Measurements from ENCODE around the gene MYO10.
"Not testable (repeated sequence)": the region's sequence is repeated elsewhere in the genome, so short reads cannot be mapped to it uniquely, and the experiment has no call there.

Gene MYO10

GRCh38 chr5:16656561-16657191 lies 279.4 kb downstream of the MYO10 start:
- H3K27ac ChIP-seq (ENCODE audit: low read length), result no peak overlapping the region
- H3K4me1 ChIP-seq (ENCODE audit: control insufficient read depth, insufficient read depth, low read length), result no peaks in the 10 kb centered on the region
- no peak overlapping the region for H3K4me3 ChIP-seq (ENCODE audit: low read length in 2 of 2)
- H3K27me3 ChIP-seq (ENCODE audit: control insufficient read depth in 1 of 2, insufficient read depth in 2 of 2, low read length in 2 of 2), result no peaks in the 10 kb centered on the region
- H3K9ac ChIP-seq (ENCODE audit: low read length in 2 of 2), result no peak overlapping the region
- no peaks in the 10 kb centered on the region for H3K36me3 ChIP-seq (ENCODE audit: control insufficient read depth in 2 of 2, insufficient read depth in 2 of 2, low read length in 2 of 2)
- peaks cover 4% of the 10 kb centered on the region in 2 donors for H3K9me3 ChIP-seq (ENCODE audit: control insufficient read depth in 2 of 2, low read length in 2 of 2)

GRCh38 chr5:16654647-16655334 lies 281.3 kb downstream of the MYO10 start:
- no peak overlapping the region for H3K27ac ChIP-seq (ENCODE audit: low read length)
- no peak overlapping the region for H3K4me3 ChIP-seq (ENCODE audit: low read length in 2 of 2)
- H3K27me3 ChIP-seq (ENCODE audit: control insufficient read depth in 1 of 2, insufficient read depth in 2 of 2, low read length in 2 of 2), result no peaks in the 10 kb centered on the region
- H3K36me3 ChIP-seq (ENCODE audit: control insufficient read depth in 2 of 2, insufficient read depth in 2 of 2, low read length in 2 of 2), result no peaks in the 10 kb centered on the region
- no peaks in the 10 kb centered on the region for H3K4me1 ChIP-seq (ENCODE audit: control insufficient read depth, insufficient read depth, low read length)
- H3K9ac ChIP-seq (ENCODE audit: low read length in 2 of 2), result no peak overlapping the region
- H3K9me3 ChIP-seq (ENCODE audit: control insufficient read depth in 2 of 2, low read length in 2 of 2), result peaks cover 4% of the 10 kb centered on the region in 2 donors

GRCh38 chr5:16648739-16649138 lies 287.3 kb downstream of the MYO10 start:
- H3K4me1 ChIP-seq (ENCODE audit: control insufficient read depth, insufficient read depth, low read length); H3K4me3 ChIP-seq (ENCODE audit: low read length in 2 of 2); H3K36me3 ChIP-seq (ENCODE audit: control insufficient read depth in 2 of 2, insufficient read depth in 2 of 2, low read length in 2 of 2); H3K27me3 ChIP-seq (ENCODE audit: control insufficient read depth in 1 of 2, insufficient read depth in 2 of 2, low read length in 2 of 2); H3K27ac ChIP-seq (ENCODE audit: low read length); H3K9me3 ChIP-seq (ENCODE audit: control insufficient read depth in 2 of 2, low read length in 2 of 2); H3K9ac ChIP-seq (ENCODE audit: low read length in 2 of 2): not testable (repeated sequence)

GRCh38 chr5:16644301-16644889 lies 291.7 kb downstream of the MYO10 start:
- Histone ChIP-seq H3K27me3 (ENCODE audit: control insufficient read depth in 1 of 2, insufficient read depth in 2 of 2, low read length in 2 of 2) (no peaks in the 10 kb centered on the region), H3K4me1 (ENCODE audit: control insufficient read depth, insufficient read depth, low read length) (no peaks in the 10 kb centered on the region), H3K36me3 (ENCODE audit: control insufficient read depth in 2 of 2, insufficient read depth in 2 of 2, low read length in 2 of 2) (no peaks in the 10 kb centered on the region), H3K27ac (ENCODE audit: low read length) (no peak overlapping the region), H3K4me3 (ENCODE audit: low read length in 2 of 2) (no peak overlapping the region), H3K9ac (ENCODE audit: low read length in 2 of 2) (no peak overlapping the region), H3K9me3 (ENCODE audit: control insufficient read depth in 2 of 2, low read length in 2 of 2) (peaks cover 0 to 6% of the 10 kb centered on the region in 2 donors)

- Histone ChIP-seq H3K4me3 (ENCODE audit: low read length in 2 of 2) (no peak overlapping the region), H3K9ac (ENCODE audit: low read length in 2 of 2) (no peak overlapping the region), H3K9me3 (ENCODE audit: control insufficient read depth in 2 of 2, low read length in 2 of 2) (peaks cover 0 to 6% of the 10 kb centered on the region in 2 donors), H3K27ac (ENCODE audit: low read length) (no peak overlapping the region), H3K27me3 (ENCODE audit: control insufficient read depth in 1 of 2, insufficient read depth in 2 of 2, low read length in 2 of 2) (no peaks in the 10 kb centered on the region), H3K36me3 (ENCODE audit: control insufficient read depth in 2 of 2, insufficient read depth in 2 of 2, low read length in 2 of 2) (no peaks in the 10 kb centered on the region), H3K4me1 (ENCODE audit: control insufficient read depth, insufficient read depth, low read length) (no peaks in the 10 kb centered on the region)
Measured at GRCh38 chr5:16642867-16643266, 293.2 kb downstream of the MYO10 start.

- Histone ChIP-seq H3K36me3 (ENCODE audit: control insufficient read depth in 2 of 2, insufficient read depth in 2 of 2, low read length in 2 of 2) (no peaks in the 10 kb centered on the region), H3K9ac (ENCODE audit: low read length in 2 of 2) (no peak overlapping the region), H3K4me3 (ENCODE audit: low read length in 2 of 2) (no peak overlapping the region), H3K4me1 (ENCODE audit: control insufficient read depth, insufficient read depth, low read length) (no peaks in the 10 kb centered on the region), H3K9me3 (ENCODE audit: control insufficient read depth in 2 of 2, low read length in 2 of 2) (peaks cover 0 to 6% of the 10 kb centered on the region in 2 donors), H3K27me3 (ENCODE audit: control insufficient read depth in 1 of 2, insufficient read depth in 2 of 2, low read length in 2 of 2) (no peaks in the 10 kb centered on the region), H3K27ac (ENCODE audit: low read length) (no peak overlapping the region)
Measured at GRCh38 chr5:16639206-16639605, 296.9 kb downstream of the MYO10 start.

- H3K27me3 ChIP-seq (ENCODE audit: control insufficient read depth in 1 of 2, insufficient read depth in 2 of 2, low read length in 2 of 2), result no peaks in the 10 kb centered on the region
- H3K4me1 ChIP-seq (ENCODE audit: control insufficient read depth, insufficient read depth, low read length), result no peaks in the 10 kb centered on the region
- no peak overlapping the region for H3K4me3 ChIP-seq (ENCODE audit: low read length in 2 of 2)
- H3K9ac ChIP-seq (ENCODE audit: low read length in 2 of 2), result no peak overlapping the region
- no peaks in the 10 kb centered on the region for H3K36me3 ChIP-seq (ENCODE audit: control insufficient read depth in 2 of 2, insufficient read depth in 2 of 2, low read length in 2 of 2)
- no peaks in the 10 kb centered on the region for H3K9me3 ChIP-seq (ENCODE audit: control insufficient read depth in 2 of 2, low read length in 2 of 2)
- H3K27ac ChIP-seq (ENCODE audit: low read length), result no peak overlapping the region
Measured at GRCh38 chr5:16628376-16628775, 307.7 kb downstream of the MYO10 start.

GRCh38 chr5:16626696-16627264 lies 309.3 kb downstream of the MYO10 start:
- Histone ChIP-seq H3K4me3 (ENCODE audit: low read length in 2 of 2) (no peak overlapping the region), H3K36me3 (ENCODE audit: control insufficient read depth in 2 of 2, insufficient read depth in 2 of 2, low read length in 2 of 2) (no peaks in the 10 kb centered on the region), H3K9me3 (ENCODE audit: control insufficient read depth in 2 of 2, low read length in 2 of 2) (no peaks in the 10 kb centered on the region), H3K4me1 (ENCODE audit: control insufficient read depth, insufficient read depth, low read length) (no peaks in the 10 kb centered on the region), H3K27me3 (ENCODE audit: control insufficient read depth in 1 of 2, insufficient read depth in 2 of 2, low read length in 2 of 2) (no peaks in the 10 kb centered on the region), H3K27ac (ENCODE audit: low read length) (no peak overlapping the region), H3K9ac (ENCODE audit: low read length in 2 of 2) (no peak overlapping the region)

- Histone ChIP-seq H3K36me3 (ENCODE audit: control insufficient read depth in 2 of 2, insufficient read depth in 2 of 2, low read length in 2 of 2) (no peaks in the 10 kb centered on the region), H3K4me3 (ENCODE audit: low read length in 2 of 2) (no peak overlapping the region), H3K4me1 (ENCODE audit: control insufficient read depth, insufficient read depth, low read length) (no peaks in the 10 kb centered on the region), H3K27ac (ENCODE audit: low read length) (no peak overlapping the region), H3K9me3 (ENCODE audit: control insufficient read depth in 2 of 2, low read length in 2 of 2) (no peaks in the 10 kb centered on the region), H3K9ac (ENCODE audit: low read length in 2 of 2) (no peak overlapping the region), H3K27me3 (ENCODE audit: control insufficient read depth in 1 of 2, insufficient read depth in 2 of 2, low read length in 2 of 2) (no peaks in the 10 kb centered on the region)
Measured at GRCh38 chr5:16625096-16625495, 311.0 kb downstream of the MYO10 start.

- Histone ChIP-seq H3K4me1 (ENCODE audit: control insufficient read depth, insufficient read depth, low read length) (peaks cover 12% of the 10 kb centered on the region), H3K9ac (ENCODE audit: low read length in 2 of 2) (no peak overlapping the region), H3K27ac (ENCODE audit: low read length) (no peak overlapping the region), H3K4me3 (ENCODE audit: low read length in 2 of 2) (no peak overlapping the region), H3K9me3 (ENCODE audit: control insufficient read depth in 2 of 2, low read length in 2 of 2) (no peaks in the 10 kb centered on the region), H3K27me3 (ENCODE audit: control insufficient read depth in 1 of 2, insufficient read depth in 2 of 2, low read length in 2 of 2) (peaks cover 0 to 4% of the 10 kb centered on the region in 2 donors), H3K36me3 (ENCODE audit: control insufficient read depth in 2 of 2, insufficient read depth in 2 of 2, low read length in 2 of 2) (no peaks in the 10 kb centered on the region)
Measured at GRCh38 chr5:16619136-16619535, 317.0 kb downstream of the MYO10 start.
